Skeletal muscle satellite cell (primary cell): ENCODE data around the gene SMC5. TPM values are rescaled to one million over a fixed set of nuclear protein-coding genes. Genes with fewer than 3 reads are reported as not detected.
"Not testable (repeated sequence)": the region's sequence is repeated elsewhere in the genome, so short reads cannot be mapped to it uniquely, and the experiment has no call there.

Source experiments
- H3K27me3 ChIP-seq: 2 replicates; pipeline ENCODE4 v1.7.0; 2013; ENCODE audit warnings: low read length; ENCODE audit not compliant: control insufficient read depth, insufficient read depth
- H3K36me3 ChIP-seq: 2 replicates; pipeline ENCODE4 v1.7.0; 2013; ENCODE audit warnings: mild to moderate bottlenecking, control low read depth, low read length; ENCODE audit not compliant: insufficient read depth
- H3K4me1 ChIP-seq: 2 replicates; pipeline ENCODE4 v1.7.0; 2013; ENCODE audit warnings: low read length; ENCODE audit not compliant: control insufficient read depth, insufficient read depth
- H3K4me2 ChIP-seq: 2 replicates; pipeline ENCODE4 v1.7.0; 2013; ENCODE audit warnings: mild to moderate bottlenecking, low read length
- H3K4me3 ChIP-seq: 2 replicates; pipeline ENCODE4 v1.7.0; 2013; ENCODE audit warnings: low read length
- H3K9ac ChIP-seq: 2 replicates; pipeline ENCODE4 v1.7.0; 2013; ENCODE audit warnings: mild to moderate bottlenecking, low read depth, low read length, moderate library complexity
- H3K9me3 ChIP-seq: replicated peaks from 2 replicates; pipeline ENCODE4 v1.7.0; 2013; ENCODE audit warnings: mild to moderate bottlenecking, control low read depth, low read length
- small RNA-seq: library from RNA; depleted of rRNA; stranded (forward); fragments of <200 nt; gene quantifications from one replicate; pipeline ENCODE3, GENCODE V24; 2012

Gene SMC5

DNA sequence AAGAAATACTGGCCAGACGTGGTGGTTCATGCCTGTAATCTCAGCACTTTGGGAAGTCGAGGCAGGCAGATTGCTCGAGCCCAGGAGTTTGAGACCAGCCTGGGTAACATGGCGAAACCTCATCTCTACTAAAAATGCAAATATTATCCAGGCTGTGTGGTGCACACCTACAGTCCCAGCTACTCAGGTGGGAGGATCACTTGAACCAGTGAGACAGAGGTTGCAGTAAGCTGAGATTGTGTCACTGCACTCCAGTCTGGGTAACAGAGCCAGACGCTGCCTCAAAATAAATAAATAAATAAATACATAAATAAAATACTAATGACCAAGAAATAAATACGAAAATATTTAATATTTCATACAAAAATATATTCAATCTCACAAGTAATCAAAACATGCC is 136.9 kb downstream of the SMC5 start:
- H3K4me1 ChIP-seq = peaks cover 48% of the 10 kb centered on the region

DNA sequence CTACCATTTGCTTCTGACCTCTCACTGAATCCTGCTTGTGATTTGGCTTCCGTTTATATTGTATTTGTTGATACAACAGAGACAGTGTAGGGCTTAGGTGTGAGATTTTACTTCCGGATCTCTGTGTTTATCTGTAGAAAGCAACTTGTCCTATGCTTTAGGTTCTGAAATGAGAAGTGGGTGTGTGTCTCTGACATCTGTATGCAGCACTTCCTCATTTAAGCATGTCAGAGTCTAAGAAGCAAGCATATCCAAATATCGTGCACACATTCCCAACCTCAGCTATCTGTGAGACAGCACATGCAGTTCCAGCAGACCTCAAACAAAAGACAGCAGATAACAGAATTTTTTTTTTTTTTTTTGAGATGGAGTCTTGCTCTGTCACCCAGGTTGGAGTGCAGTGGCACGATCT is 139.4 kb downstream of the SMC5 start:
- Histone ChIP-seq H3K9me3 (no peaks in the 10 kb centered on the region), H3K36me3 (peaks cover 4% of the 10 kb centered on the region), H3K4me3 (no peak overlapping the region), H3K9ac (no peak overlapping the region), H3K4me1 (peaks cover 48% of the 10 kb centered on the region), H3K27me3 (no peaks in the 10 kb centered on the region), H3K4me2 (no peak overlapping the region)

More for the DNA sequence above, 136.9 kb downstream of the SMC5 start:
- H3K9ac ChIP-seq = no peak overlapping the region
- H3K27me3 ChIP-seq = no peaks in the 10 kb centered on the region
- H3K4me3 ChIP-seq = no peak overlapping the region
- peaks cover 4% of the 10 kb centered on the region for H3K36me3 ChIP-seq
- H3K4me2 ChIP-seq = no peak overlapping the region
- no peaks in the 10 kb centered on the region for H3K9me3 ChIP-seq

- Histone ChIP-seq H3K9ac (no peak overlapping the region), H3K27me3 (no peaks in the 10 kb centered on the region), H3K4me1 (peaks cover 54% of the 10 kb centered on the region), H3K36me3 (peaks cover 4% of the 10 kb centered on the region), H3K9me3 (no peaks in the 10 kb centered on the region), H3K4me3 (no peak overlapping the region), H3K4me2 (no peak overlapping the region)
These were observed 140.4 kb downstream of the SMC5 start for GRCh38 chr9:70399141-70399540.

DNA sequence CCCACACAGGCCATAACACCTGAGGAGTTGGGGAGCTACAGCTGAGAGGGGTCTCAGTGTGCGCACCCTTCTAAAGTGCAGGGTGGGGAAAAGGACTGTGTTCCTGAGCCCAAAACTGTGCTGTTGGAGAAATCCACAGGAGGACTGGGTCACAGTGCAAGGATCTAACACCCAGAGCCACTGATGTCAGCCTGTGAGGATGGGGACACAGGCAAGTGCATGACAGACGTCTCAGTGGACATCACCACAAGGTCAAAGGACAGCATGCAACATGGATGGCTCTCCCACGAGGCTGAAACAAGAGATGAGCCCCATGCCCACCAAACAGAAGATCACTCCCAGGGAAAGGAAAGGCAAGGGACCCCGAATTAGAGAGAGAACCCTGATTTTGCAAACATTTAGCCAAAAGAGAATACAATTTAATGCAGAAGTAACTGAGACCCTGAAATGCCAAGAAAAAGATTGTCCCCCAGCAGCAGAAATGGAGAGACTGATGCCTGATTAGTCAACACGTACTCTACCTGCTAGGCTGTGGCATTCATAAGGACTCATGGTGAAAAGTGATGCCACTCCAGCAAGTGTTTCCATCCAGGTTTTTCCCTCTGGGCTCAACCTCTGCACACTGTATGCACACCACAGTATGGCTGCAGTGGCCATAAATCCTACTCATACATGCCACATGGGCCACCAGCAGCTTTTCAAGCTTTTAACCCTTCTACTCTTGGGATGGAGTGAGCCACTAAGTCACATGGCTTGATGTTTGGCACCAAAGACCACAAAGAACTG is 141.5 kb downstream of the SMC5 start:
- Histone ChIP-seq H3K4me2 (no peak overlapping the region), H3K4me3 (no peak overlapping the region), H3K9ac (no peak overlapping the region), H3K36me3 (peaks cover 4% of the 10 kb centered on the region), H3K27me3 (no peaks in the 10 kb centered on the region), H3K4me1 (peaks cover 63% of the 10 kb centered on the region), H3K9me3 (no peaks in the 10 kb centered on the region)

DNA sequence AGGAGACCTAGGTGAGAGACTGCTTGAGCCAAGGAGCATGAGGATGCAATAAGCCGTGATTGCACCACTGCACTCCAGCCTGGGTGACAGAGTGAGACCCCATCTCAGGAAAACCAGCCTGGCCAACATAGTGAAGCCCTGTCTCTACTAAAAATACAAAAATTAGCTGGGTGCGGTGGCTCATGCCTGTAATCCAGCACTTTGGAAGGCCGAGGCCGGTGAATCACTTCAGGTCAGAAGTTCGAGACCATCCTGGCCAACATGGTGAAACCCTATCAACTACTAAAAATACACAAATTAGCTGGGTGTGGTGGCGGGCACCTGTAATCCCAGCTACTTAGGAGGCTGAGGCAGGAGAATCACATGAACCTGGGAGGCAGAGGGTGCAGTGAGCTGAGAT is 142.5 kb downstream of the SMC5 start:
- H3K9ac ChIP-seq, H3K36me3 ChIP-seq, H3K9me3 ChIP-seq, H3K27me3 ChIP-seq, H3K4me3 ChIP-seq, H3K4me2 ChIP-seq: not testable (repeated sequence)
- peaks cover 72% of the 10 kb centered on the region for H3K4me1 ChIP-seq

DNA sequence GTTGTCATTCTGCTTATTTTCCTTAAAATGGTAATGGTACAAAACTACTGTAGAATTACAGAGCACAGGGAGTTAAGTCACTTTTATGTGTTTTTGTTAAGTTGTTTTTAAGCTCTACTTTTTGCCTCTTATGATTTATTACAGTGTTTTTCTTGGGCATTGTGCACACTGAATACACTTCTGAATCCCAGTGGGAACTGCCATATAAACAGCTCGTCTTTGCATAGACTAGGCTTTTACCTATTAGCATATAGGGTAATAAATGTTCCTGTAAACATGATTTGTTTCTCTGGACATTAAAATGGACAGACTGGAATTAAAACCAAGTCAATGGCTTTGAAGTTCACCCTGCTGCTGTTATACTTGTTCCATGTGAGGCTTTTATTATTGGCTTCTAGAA is 143.4 kb downstream of the SMC5 start:
- no peak overlapping the region for H3K9ac ChIP-seq
- H3K4me1 ChIP-seq = peaks cover 82% of the 10 kb centered on the region
- no peak overlapping the region for H3K4me3 ChIP-seq
- no peak overlapping the region for H3K4me2 ChIP-seq
- no peaks in the 10 kb centered on the region for H3K27me3 ChIP-seq
- peaks cover 4% of the 10 kb centered on the region for H3K36me3 ChIP-seq
- no peaks in the 10 kb centered on the region for H3K9me3 ChIP-seq

GRCh38 chr9:70403166-70403565 is 144.4 kb downstream of the SMC5 start:
- no peaks in the 10 kb centered on the region for H3K27me3 ChIP-seq
- peaks cover 4% of the 10 kb centered on the region for H3K36me3 ChIP-seq
- peak overlapping the region; percentile 60 for H3K9ac ChIP-seq
- H3K4me1 ChIP-seq = peaks cover 83% of the 10 kb centered on the region
- H3K9me3 ChIP-seq = no peaks in the 10 kb centered on the region
- H3K4me3 ChIP-seq = peak overlapping the region; percentile 36
- peak overlapping the region; percentile 74 for H3K4me2 ChIP-seq

DNA sequence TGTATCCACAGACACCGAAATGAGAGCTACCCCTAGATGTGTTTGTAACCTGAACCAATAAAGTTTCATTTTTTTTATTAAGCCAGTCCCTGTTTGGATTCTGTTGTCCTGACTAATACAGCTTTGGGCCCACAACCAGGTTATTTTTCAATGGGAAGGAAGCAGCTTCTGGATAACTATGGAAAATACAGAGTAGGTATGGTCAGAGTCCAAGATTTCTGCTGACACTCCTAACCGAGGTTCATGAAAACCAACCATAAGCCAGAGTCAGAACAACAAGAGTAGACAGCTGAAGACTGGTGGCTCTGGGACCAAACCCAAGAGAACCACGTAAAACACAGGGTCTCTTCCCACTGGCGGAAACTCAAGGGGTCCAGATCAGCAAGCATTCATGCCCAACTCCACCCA is 144.8 kb downstream of the SMC5 start:
- Histone ChIP-seq H3K9me3 (no peaks in the 10 kb centered on the region), H3K4me1 (peaks cover 86% of the 10 kb centered on the region), H3K36me3 (peaks cover 3% of the 10 kb centered on the region), H3K4me2 (peak overlapping the region; percentile 74), H3K27me3 (no peaks in the 10 kb centered on the region), H3K9ac (peak overlapping the region; percentile 60), H3K4me3 (peak overlapping the region; percentile 36)

GRCh38 chr9:70404261-70404660 is 145.5 kb downstream of the SMC5 start:
- Histone ChIP-seq H3K9me3 (no peaks in the 10 kb centered on the region), H3K4me1 (peaks cover 82% of the 10 kb centered on the region), H3K36me3 (peaks cover 3% of the 10 kb centered on the region), H3K27me3 (no peaks in the 10 kb centered on the region), H3K4me2 (peak overlapping the region; percentile 74), H3K4me3 (peak overlapping the region; percentile 36), H3K9ac (peak overlapping the region; percentile 60)

Small RNAs within 50 kb of the gene (small RNA-seq; reads per million reads assigned to genes)
- not detected for gene RF00019
